KG1 (cell line): ENCODE results near the gene SEMA5A.

Source experiments
- DNase-seq: peaks from one replicate; lab custom pipeline; 2025; lab: John Stamatoyannopoulos, UW

SEMA5A gene

DNA sequence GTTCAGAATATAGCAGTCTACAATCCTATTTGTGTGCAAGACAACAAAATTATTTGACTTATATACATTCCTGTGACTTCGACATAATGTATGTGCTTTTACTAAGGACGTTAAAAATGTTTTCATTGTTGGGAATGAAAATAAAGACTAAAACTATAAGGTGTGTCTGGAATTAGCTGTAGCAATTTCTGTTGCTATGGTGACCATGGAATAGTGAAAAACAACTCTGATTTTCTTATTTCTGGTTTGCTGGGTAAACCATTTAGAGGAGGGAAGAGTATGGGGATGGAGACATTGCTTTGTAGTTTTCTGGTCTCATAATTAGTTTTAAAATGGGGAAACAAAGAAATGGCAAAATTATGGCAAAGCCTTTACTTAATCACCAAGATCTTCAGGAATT, 343.2 kb downstream of the SEMA5A start:
- DNase-seq, result no peak

DNA sequence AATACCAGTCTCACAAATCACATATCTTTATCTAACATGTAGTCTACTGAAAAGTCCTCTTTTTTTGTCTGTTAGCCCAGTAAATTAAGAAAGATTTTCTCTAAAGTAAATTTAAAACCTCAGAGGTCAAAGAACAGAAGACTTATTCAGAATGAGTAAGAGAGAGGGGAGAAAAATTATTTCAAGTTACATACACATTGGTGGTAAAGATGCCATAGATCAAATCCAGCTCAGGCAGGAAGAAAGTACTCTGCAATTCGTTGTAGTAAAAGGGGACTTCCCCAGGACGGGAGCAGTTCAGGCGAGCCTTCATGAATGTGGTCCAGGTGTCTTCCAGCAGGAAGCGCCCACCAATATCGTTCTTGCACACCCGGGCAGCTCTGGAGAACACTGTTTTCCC, 344.1 kb downstream of the SEMA5A start:
- no peak for DNase-seq

- no peak for DNase-seq
Observed at GRCh38 chr5:9201011-9201410, 344.9 kb downstream of the SEMA5A start.

- no peak for DNase-seq
Observed at GRCh38 chr5:9198394-9198793, 347.5 kb downstream of the SEMA5A start.

DNA sequence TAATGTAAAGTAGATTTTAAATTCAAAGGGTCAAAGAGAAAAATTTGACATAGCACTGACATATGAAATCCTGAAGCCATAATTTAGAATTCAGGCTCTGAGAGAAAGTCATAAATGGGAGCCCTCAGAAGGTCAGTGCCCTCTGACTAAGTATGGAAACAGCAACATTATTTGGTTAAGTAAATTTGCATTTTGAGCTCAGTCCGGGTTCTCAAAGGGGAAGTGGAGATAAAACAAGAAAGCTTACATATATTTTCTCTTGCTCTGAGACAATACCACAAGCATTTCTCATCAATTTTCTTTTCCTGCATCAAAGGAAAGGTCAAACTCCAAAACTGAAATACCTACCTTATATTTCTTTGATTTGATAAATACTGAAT, 348.0 kb downstream of the SEMA5A start:
- no peak for DNase-seq

- DNase-seq, result no peak
Observed at GRCh38 chr5:9196403-9197227, 349.3 kb downstream of the SEMA5A start.

DNA sequence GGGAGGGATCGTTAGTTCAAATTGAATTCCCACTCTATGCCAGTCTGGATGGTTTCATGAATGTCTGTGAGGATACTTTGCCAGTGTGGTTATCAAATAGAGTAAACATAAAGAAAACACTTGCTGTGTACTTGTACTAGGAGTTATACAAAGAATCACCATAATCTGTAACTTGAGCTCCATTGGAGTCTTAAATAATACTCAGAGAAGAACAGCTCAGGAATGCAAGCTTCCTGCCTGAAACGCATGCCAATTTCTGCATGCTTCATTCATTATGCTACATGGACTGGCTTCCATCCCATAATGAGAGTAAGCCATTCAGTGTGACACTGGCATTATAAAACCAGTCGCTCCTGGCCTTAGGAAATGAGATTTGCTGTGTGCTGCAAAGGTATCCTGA, 351.4 kb downstream of the SEMA5A start:
- no peak for DNase-seq

DNA sequence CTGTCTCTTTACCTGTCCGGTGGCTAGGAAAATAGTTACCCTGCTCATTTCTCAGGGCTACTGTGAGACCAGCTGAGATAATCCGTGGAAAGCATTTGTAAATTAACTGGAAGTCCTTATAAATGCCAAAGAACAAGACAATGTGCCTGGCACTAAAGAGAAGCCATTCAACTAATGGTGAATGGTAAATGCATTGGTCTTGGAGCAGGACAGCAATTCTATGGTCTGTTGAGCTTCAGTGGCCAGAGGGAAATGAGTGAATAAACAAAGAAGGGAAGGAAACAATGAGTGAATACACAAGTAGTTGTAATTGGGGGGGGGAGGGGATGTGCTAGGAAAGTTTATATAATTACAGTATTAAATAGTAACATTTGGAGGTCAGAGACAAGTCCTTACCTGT, 353.6 kb downstream of the SEMA5A start:
- DNase-seq, result no peak

DNA sequence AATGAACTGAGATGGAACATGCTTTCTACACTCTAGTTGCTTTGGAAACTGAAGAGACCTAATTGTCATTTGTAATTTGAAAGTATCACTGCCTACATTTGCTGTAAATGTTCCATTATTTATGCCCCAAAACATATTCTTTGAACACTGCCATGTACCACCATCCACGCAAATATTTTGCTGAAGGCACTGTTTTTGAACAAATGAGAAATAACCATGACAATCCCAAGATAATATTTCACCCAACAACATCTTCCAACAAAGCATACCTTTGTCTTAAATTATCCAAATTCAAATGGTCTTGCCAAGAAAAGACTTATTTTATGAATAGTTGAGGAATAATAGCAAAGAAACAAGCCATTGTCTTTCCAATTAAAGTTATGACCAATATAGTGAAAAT, 356.2 kb downstream of the SEMA5A start:
- no peak for DNase-seq

GRCh38 chr5:9188956-9189355, 356.9 kb downstream of the SEMA5A start:
- no peak for DNase-seq

GRCh38 chr5:9188131-9188530, 357.7 kb downstream of the SEMA5A start:
- no peak for DNase-seq

- no peak for DNase-seq
Observed at GRCh38 chr5:9187614-9188013, 358.3 kb downstream of the SEMA5A start.

DNA sequence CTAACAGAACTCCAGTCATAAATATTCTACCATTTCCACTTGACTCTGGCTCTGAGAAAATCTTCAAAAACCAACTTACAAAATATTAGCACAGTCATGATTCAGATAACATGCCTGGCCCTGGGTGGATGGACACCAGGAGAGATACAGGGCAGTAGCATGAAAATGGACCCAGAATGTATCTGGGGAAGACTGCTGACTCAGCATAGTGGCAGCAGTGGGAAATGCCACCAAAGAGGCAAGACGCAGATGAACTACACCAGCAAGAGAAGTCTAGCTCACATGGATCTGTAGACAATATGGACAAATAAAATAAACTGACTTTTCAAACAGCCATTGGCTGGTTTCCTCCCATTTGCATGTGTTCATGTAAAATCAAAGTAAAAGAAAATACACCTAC, 359.8 kb downstream of the SEMA5A start:
- no peak for DNase-seq

DNA sequence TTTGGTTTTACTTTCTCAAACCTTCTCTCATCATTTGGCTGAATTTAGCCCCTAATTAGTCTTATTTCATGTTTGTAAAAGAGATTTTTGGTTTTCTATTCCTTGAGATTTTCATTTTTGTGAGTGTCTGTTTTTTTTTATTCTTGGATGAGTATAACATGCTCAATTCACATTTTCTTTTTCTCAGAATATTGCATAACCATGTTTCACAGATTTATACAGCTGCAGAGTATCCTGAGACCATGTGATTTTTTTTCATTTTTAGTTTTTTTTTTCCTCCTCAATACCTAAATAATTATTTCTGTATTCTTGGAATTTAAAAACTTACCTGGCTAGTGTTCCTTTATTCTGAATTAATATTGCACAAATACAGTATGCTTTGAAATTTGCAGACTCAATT, 361.9 kb downstream of the SEMA5A start:
- DNase-seq, result no peak

DNA sequence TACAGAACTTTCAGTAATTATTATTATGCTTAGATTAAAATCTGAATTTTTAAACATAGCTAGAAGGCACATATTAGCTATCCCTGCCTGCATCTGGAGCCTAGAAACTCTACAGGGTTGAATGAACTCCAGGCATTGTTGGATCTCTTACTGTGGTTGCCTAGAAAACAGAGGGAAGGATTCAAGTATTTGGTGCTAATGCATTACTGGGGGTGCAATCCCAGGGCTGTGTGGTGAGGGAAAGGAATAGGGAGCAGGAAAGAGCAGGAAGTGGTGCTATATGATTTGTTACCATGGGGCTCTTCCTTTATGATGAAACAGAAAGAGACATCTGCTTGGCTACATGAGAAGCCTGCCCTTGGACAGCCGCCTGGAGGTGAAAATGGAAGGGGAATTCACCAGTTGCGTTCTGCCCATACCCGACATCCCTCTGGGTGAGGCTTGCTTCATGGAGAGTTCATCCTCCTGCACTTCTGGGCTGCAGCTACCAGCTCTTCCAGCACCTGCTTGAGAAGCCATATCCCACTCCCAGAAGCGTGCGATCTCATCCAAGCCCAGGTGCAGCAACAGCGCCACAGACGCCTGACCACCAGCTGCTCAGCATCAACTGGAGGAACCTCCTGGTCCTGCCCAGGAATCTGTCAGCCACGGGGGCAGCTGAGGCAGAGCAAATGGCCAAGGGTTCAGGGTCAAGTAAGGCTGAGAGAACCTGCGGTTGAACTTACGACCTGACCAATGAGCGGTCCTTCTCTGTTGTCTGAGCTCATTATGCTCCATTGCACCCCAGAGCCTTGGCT, 362.8 kb downstream of the SEMA5A start:
- no peak for DNase-seq

- no peak for DNase-seq
Observed at GRCh38 chr5:9176641-9177040, 369.2 kb downstream of the SEMA5A start.

- no peak for DNase-seq
Observed at GRCh38 chr5:9174446-9174845, 371.4 kb downstream of the SEMA5A start.

GRCh38 chr5:9173281-9174048, 372.4 kb downstream of the SEMA5A start:
- no peak for DNase-seq

GRCh38 chr5:9170026-9170425, 375.8 kb downstream of the SEMA5A start:
- no peak for DNase-seq

- no peak for DNase-seq
Observed at GRCh38 chr5:9169557-9169902, 376.3 kb downstream of the SEMA5A start.

DNA sequence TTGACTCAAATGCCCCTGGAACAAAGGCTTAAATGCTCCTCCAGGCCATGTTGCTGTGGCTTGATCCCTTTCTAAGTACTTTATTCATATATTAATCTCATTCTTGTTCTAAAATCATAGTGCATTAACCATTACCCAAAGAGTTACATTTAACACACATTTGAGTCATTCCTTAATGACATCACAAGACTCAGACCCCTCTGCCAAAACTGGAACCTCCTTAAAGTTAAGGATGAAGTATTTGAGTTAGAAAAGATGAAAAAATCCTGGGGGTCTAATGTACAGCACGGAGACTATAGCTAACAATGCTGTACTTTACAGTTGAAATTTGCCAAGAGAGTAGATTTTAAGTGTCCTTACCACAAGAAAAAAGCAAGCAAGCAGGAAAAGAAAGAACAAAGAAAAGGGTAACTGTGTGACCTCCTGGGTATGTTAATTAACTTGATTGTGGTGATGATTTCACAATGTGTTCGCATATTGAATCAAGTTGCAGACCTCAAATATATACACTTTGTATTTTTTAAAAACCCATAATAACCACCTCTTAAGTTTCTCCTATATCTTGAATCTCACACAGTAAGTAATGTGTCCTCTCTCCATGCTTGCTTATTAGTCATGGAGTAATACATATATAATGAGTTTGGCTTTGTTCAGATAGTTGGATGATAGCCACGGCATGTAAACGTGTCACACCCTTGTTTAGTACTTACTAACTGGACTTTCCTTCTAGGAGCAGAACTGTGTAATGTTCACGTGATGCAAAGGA, 376.9 kb downstream of the SEMA5A start:
- no peak for DNase-seq
